GM10266 (cell line): Measurements from ENCODE around the gene KRTAP10-9.

ENCODE experiments used
- DNase-seq: peaks from one replicate; pipeline ENCODE4 v3.0.0; 2012; ENCODE audit errors: extremely low spot score
- TF ChIP-seq, protein P1 (sequence below): IDR thresholded peaks from 2 replicates; pipeline ENCODE4 v1.5.1; 2012; ENCODE audit warnings: mild to moderate bottlenecking, low read depth; ENCODE audit not compliant: control insufficient read depth, insufficient read depth; ENCODE audit errors: missing control alignments

Gene KRTAP10-9

DNA sequence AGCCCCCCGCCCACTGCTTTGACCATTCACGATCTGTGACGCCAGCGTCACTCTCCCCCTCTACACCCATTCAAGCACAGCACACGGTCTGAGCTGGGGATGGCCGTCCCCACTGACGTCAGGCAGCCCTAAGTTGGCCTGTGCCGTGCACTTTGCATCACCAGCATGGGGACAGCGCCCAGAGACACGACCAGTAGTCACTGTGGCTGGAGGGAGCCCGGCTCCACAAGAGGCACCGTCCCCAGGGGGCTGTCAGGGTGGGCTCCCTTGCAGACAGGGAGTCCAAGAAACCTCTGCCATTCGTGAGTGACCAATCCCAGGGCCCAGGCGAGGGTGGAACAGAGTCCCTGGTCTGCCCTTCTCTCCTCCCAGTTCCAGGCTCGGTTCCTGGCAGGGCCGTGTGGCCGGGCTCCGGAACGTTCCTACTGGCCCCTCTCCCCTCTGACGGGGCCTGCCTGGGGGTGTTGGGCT lies 12.7 kb upstream of the KRTAP10-9 start:
- TF ChIP-seq, protein P1, sequence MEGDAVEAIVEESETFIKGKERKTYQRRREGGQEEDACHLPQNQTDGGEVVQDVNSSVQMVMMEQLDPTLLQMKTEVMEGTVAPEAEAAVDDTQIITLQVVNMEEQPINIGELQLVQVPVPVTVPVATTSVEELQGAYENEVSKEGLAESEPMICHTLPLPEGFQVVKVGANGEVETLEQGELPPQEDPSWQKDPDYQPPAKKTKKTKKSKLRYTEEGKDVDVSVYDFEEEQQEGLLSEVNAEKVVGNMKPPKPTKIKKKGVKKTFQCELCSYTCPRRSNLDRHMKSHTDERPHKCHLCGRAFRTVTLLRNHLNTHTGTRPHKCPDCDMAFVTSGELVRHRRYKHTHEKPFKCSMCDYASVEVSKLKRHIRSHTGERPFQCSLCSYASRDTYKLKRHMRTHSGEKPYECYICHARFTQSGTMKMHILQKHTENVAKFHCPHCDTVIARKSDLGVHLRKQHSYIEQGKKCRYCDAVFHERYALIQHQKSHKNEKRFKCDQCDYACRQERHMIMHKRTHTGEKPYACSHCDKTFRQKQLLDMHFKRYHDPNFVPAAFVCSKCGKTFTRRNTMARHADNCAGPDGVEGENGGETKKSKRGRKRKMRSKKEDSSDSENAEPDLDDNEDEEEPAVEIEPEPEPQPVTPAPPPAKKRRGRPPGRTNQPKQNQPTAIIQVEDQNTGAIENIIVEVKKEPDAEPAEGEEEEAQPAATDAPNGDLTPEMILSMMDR: no peak
- DNase-seq: no peak

DNA sequence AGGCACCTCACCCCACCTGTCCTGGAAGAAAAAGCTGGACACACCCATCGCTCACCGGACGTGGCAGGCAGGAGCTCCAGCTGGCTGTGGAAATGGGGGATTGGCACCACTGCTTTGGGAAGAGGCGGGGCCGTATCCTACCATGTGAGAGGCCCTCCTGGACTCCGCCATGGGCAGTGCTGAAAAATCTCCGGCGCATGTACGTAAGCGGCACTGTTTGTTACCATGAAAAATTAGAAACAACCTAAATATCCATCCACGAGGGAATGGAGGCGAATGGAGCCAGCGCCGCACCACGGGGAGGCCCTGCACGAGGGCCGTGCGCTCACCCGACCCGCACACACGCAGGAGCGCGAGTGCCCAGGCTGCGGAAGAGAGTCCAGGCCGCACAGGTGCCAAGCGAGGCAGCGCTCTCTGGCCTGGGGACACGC lies 11.9 kb upstream of the KRTAP10-9 start:
- TF ChIP-seq, protein P1: no peak
- no peak for DNase-seq

DNA sequence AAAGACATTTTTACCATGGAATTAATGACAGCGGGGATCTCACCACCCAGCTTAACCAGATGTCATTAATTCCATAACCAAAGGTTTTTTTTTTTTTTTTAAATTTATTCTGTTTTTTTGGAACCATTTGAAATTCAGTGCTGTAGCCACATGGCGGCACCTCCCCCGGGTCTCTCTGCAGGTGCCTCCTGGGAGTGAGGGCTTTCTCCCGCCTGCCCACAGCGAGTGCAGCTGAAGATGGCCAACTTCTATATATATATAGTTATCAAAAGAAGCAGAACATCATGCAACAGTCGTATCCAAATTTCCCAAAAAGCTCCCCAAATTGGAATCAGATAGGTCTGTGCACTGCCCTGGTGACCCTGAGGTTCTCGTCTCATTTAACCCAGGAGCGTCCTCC lies 11.4 kb upstream of the KRTAP10-9 start:
- TF ChIP-seq, protein P1: no peak
- DNase-seq: no peak

DNA sequence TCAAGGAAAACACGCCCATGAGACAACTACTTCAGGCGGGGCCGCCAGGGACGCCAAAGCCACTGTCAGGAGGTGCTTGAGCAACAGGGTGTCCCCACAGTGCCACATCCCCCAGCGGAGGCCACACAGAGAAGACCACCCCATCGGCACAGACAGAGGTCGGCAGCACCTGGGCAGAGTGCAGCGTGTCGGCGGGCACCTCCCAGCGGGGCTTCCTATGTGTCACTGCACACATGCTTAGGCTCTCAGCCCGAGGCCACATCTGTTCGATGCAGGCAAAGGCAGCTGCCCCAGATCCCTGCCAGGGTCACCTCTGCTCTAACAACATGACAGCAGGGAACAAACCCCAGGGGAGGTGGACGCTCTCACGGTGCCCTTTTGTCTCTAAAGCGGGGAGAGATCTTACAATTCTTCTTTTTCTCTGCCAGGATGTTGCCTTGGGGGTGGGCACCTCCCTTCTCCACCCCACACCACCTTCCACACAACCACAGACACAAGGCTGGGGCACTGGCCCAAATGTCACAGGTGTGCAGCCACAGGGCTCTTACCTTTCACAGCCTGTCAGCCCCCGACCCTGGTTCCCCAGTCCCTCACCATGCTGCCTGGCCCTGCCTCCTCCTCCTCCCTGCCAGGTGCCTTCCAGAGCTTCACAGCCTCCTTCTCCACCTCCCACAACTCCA lies 10.8 kb upstream of the KRTAP10-9 start:
- no peak for DNase-seq

DNA sequence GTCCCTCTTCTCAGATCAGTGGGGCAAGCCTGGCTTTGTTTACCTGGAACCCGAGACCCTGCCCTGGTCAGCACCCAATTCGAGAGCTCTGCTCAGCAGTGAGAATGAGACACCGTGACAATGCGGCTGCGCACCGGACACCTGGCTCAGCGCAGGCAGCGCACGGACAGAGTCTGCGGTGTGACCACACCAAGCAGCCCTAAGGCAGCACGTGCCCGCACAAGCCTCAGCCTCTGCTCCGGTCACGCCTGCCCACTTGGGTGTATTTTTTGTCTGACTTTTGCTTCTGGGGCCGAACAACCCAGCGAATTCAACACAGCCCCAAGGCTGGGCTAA lies 10.3 kb upstream of the KRTAP10-9 start:
- no peak for DNase-seq

More for the DNA sequence above, 10.8 kb upstream of the KRTAP10-9 start:
- TF ChIP-seq, protein P1: no peak

DNA sequence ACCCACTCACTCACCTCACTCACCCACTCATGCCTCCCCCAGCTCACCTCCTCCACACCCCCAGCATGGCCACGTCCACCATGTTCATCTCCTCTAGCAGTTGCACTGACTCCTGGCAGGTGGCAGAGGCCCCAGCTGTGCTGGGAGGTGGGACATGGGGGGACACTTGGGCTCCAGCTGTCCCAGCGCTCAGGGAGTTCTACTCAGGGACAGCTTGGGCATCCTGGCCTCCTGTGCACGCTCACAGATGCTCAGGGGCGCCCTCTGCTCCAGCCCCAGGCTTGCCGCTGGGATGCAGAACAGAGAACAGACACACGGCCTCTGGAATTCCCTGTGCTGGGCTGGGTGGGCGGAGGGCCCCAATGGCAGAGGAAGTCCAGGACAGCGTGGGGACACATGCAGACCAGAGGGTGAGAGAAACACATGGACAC lies 9.8 kb upstream of the KRTAP10-9 start:
- TF ChIP-seq, protein P1: no peak
- DNase-seq: no peak

More for the DNA sequence above, 10.3 kb upstream of the KRTAP10-9 start:
- TF ChIP-seq, protein P1: no peak

DNA sequence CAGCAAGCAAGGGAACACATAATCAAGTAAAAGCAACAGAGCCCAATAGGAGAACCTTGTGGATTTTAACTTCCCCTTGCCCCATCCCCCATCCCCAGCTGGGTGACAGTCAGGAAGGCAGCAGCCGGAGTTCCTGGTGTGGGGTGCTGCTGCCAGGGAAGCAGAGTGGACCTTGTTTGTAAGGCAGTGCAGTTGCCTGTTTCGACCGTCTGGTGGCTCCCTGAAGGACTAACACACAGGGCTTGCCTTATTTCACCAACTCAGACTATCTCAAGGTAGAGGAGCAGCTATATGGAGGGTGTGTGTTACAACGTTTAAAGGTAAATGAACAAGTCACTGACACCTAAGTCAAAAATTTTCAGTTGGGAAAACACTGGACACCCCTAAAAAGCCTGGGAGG lies 8.4 kb upstream of the KRTAP10-9 start:
- TF ChIP-seq, protein P1: no peak
- DNase-seq: no peak
